ENCODE results near the gene LRPPRC. TPM values are rescaled to one million over a fixed set of nuclear protein-coding genes. Genes with fewer than 3 reads are reported as not detected.
"Not testable (repeated sequence)": the region's sequence is repeated elsewhere in the genome, so short reads cannot be mapped to it uniquely, and the experiment has no call there.

LRPPRC gene
- total RNA-seq, 1 donor from 2014 or later = 58.0 TPM

DNA sequence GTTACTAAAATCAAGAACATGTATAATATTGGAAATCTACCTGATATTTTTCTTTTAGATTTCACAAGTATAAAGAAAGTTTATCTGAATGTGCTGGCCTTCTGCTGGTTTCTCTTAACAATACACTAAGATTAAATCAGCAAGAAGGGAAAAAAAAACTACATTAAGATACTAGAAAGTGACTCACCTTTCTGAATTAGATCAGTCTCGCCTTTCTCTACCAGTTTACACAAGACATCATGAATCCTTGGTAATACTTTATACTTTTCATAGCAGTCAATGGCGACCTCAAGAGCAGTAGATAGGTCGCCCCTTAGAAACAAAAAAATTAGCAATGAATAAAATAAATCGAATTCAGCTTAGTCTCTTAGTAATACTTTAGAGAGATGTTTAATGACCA is 61.2 kb downstream of the LRPPRC start:
- no peak overlapping the region for H3K4me3 ChIP-seq
- H3K4me1 ChIP-seq = no peaks in the 10 kb centered on the region
- DNase-seq (no peak), ATAC-seq (no peak)
- H3K27ac ChIP-seq = no peak overlapping the region
- TF ChIP-seq, protein P1, sequence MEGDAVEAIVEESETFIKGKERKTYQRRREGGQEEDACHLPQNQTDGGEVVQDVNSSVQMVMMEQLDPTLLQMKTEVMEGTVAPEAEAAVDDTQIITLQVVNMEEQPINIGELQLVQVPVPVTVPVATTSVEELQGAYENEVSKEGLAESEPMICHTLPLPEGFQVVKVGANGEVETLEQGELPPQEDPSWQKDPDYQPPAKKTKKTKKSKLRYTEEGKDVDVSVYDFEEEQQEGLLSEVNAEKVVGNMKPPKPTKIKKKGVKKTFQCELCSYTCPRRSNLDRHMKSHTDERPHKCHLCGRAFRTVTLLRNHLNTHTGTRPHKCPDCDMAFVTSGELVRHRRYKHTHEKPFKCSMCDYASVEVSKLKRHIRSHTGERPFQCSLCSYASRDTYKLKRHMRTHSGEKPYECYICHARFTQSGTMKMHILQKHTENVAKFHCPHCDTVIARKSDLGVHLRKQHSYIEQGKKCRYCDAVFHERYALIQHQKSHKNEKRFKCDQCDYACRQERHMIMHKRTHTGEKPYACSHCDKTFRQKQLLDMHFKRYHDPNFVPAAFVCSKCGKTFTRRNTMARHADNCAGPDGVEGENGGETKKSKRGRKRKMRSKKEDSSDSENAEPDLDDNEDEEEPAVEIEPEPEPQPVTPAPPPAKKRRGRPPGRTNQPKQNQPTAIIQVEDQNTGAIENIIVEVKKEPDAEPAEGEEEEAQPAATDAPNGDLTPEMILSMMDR (IDR thresholded peaks at IDR 0.05) = no peak
- H3K27me3 ChIP-seq (ENCODE audit: low read depth) = no peaks in the 10 kb centered on the region
- intact Hi-C loops (cut with DNase I) = no loop called here
- H3K36me3 ChIP-seq = peaks cover 48% of the 10 kb centered on the region
- H3K9me3 ChIP-seq = no peaks in the 10 kb centered on the region

DNA sequence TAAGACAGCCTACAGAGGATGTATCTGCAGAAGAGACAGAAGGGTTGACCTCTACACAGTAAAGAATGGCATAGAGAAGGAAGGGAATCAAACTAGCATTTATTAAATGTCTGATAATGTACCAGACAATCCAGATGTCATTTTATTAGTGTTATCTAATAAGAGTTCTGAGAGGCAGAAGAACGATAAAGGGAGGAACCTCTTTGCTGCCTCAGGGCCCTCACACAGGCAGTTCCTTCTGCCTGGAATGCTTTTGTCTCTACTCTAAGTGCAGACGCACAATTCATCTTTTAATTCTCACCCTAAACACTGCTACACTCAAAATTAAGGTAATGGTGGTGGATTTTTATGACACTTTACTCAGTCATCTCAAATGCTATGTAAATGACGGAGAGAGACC is 64.5 kb downstream of the LRPPRC start:
- Histone ChIP-seq H3K27me3 (ENCODE audit: low read depth) (no peaks in the 10 kb centered on the region), H3K36me3 (peaks cover 42% of the 10 kb centered on the region), H3K27ac (no peak overlapping the region), H3K9me3 (no peaks in the 10 kb centered on the region), H3K4me3 (no peak overlapping the region), H3K4me1 (no peaks in the 10 kb centered on the region)
- TF ChIP-seq, protein P1 (IDR thresholded peaks at IDR 0.05) = no peak
- DNase-seq (no peak), ATAC-seq (no peak)
- intact Hi-C loops (cut with DNase I) = no loop called here

DNA sequence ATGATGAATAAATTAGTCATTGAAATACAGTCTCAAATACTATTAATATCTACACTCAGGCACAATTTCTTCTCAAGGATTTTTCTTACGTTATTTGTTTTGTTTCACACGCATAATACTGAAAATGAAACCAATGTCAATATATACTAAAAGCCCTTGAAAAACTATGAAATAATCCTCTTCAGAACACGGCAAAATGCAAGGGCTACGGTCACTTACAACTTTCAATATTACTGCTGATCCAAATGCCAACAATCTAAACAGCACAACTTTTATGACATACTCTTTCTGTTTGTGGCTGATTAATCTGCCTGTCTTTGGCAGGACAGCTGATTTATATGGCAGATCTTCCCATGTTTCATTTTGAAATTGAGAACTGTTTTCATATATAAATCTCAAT is 68.3 kb downstream of the LRPPRC start:
- Histone ChIP-seq H3K27ac (no peak overlapping the region), H3K4me1 (no peaks in the 10 kb centered on the region), H3K36me3 (peaks cover 52% of the 10 kb centered on the region), H3K9me3 (no peaks in the 10 kb centered on the region), H3K4me3 (no peak overlapping the region), H3K27me3 (ENCODE audit: low read depth) (no peaks in the 10 kb centered on the region)
- intact Hi-C loops (cut with DNase I) = no loop called here
- TF ChIP-seq, protein P1 (IDR thresholded peaks at IDR 0.05) = no peak
- DNase-seq (no peak), ATAC-seq (no peak)

DNA sequence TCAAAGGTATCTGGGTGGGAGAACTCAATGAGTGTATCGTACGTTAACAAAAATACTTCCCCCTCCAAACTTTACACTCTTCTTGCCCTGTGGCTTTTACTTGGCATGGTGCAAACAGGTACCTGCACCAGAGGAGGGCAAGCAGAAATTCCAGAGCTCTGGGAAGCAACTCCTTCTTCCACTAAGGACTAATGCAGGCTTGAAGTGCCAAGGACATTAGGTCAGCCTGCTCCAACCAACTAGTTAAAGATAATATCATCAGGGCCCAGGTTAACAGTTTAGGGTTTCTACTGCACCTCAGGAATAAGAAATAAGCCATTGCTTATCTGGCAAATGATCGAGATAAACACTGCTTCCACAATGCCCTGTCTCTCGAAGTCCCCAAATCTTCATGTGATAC is 70.4 kb downstream of the LRPPRC start:
- intact Hi-C loops (cut with DNase I) = no loop called here
- Histone ChIP-seq H3K27ac (no peak overlapping the region), H3K36me3 (peaks cover 58% of the 10 kb centered on the region), H3K4me1 (no peaks in the 10 kb centered on the region), H3K27me3 (ENCODE audit: low read depth) (no peaks in the 10 kb centered on the region), H3K9me3 (no peaks in the 10 kb centered on the region), H3K4me3 (no peak overlapping the region)
- TF ChIP-seq, protein P1 (IDR thresholded peaks at IDR 0.05) = no peak
- DNase-seq = no peak
- ATAC-seq = no peak

DNA sequence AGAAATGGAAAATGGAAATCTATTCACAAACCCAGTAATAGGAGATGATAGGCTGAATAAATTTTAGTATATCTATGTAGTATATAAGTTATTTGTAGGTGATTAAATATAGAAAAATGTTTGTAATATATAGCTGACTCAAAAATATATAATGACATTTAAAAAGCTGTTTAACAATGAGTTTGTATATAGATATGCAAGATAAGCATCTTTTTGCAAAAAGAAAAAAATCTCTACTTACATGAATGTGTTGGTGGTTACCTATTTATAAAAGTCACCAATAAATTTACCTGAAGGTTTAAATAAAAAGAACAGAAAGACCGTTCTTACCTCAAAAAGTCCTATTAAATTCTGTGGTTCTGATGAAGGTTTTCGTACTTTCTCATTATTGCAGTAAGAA is 71.3 kb downstream of the LRPPRC start:
- no peak overlapping the region for H3K4me3 ChIP-seq
- H3K9me3 ChIP-seq = no peaks in the 10 kb centered on the region
- ATAC-seq (no peak), DNase-seq (no peak)
- H3K27me3 ChIP-seq (ENCODE audit: low read depth) = no peaks in the 10 kb centered on the region
- H3K36me3 ChIP-seq = peaks cover 64% of the 10 kb centered on the region
- TF ChIP-seq, protein P1 (IDR thresholded peaks at IDR 0.05) = no peak
- no peaks in the 10 kb centered on the region for H3K4me1 ChIP-seq
- intact Hi-C loops (cut with DNase I) = no loop called here
- no peak overlapping the region for H3K27ac ChIP-seq

DNA sequence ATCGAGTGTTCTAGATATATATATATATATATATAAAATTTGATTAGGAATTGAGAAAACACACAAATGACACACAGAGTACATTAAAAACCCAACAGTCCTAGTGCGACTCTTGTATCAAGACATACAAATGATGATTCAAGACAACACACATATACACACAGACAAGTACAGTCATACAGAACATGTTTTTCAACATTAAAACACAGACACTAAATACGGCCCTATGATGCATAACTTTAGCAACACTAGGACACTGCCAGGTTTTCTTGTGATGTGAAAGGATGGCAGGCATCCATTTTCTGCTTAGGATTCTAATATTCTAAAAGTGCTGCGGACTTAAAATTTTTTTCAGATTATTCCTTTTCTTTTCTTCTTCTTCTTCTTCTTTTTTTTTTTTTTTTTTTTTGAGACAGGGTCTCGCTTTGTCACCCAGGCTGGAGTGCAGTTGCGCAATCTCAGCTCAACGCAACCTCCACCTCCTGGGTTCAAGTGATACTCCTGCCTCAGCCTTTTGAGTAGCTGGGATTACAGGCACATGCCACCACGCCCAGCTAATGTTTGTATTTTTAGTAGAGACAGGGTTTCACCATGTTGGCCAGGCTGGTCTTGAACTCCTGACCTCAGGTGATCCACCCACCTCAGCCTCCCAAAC is 84.5 kb downstream of the LRPPRC start:
- ATAC-seq; H3K4me3 ChIP-seq; H3K4me1 ChIP-seq; H3K9me3 ChIP-seq; H3K27ac ChIP-seq; H3K27me3 ChIP-seq (ENCODE audit: low read depth); intact Hi-C loops (cut with DNase I); DNase-seq: not testable (repeated sequence)
- H3K36me3 ChIP-seq = peaks cover 64% of the 10 kb centered on the region
